OCI-LY7 (cell line): ENCODE results near the gene SORCS1. TPM values are rescaled to one million over a fixed set of nuclear protein-coding genes. Genes with fewer than 3 reads are reported as not detected.

Source experiments
- BruUV-seq: library from RNA; stranded (reverse); fragments of 400-500 nt; replicated peaks from 2 replicates; lab custom pipeline; 2021; lab: Mats Ljungman, UMichigan
- CTCF ChIA-PET: fragments of 300-600 bp; sonication (Branson Sonifier 250); formaldehyde crosslinking; loops from one replicate; lab custom pipeline; 2022; ENCODE audit warnings: antibody characterized with exemption; ENCODE audit not compliant: unreplicated experiment; lab: Charles Lee
- POLR2A ChIA-PET: fragments of 300-600 bp; sonication (Branson Sonifier 250); formaldehyde crosslinking; loops from one replicate; lab custom pipeline; 2022; ENCODE audit warnings: antibody characterized with exemption; lab: Charles Lee
- DNase-seq: peaks from one replicate; pipeline ENCODE4 v3.0.0-alpha.2; 2015; ENCODE audit warnings: low spot score
- H2AFZ ChIP-seq: fragments of 200-600 bp; sonication (generic), shearing (Covaris generic); 2 replicates; pipeline ENCODE4 v1.6.1; 2014; ENCODE audit warnings: mild to moderate bottlenecking, antibody characterized with exemption, low read length, moderate library complexity
- H3K27ac ChIP-seq: fragments of 200-600 bp; sonication (generic); 2 replicates; pipeline ENCODE4 v1.5.1; 2014; ENCODE audit warnings: mixed run types, low read depth, mild to moderate bottlenecking, moderate library complexity, low read length, inconsistent platforms; ENCODE audit not compliant: poor library complexity, severe bottlenecking
- H3K36me3 ChIP-seq: fragments of 200-600 bp; sonication (generic); 2 replicates; pipeline ENCODE4 v1.6.1; 2014; ENCODE audit warnings: mild to moderate bottlenecking, antibody characterized with exemption, low read length, moderate library complexity, mixed read lengths; ENCODE audit not compliant: insufficient read depth
- H3K4me1 ChIP-seq: fragments of 200-600 bp; sonication (generic); 2 replicates; pipeline ENCODE4 v1.5.1; 2014; ENCODE audit warnings: mild to moderate bottlenecking, low read length; ENCODE audit not compliant: insufficient read depth, poor library complexity, severe bottlenecking
- H3K4me2 ChIP-seq: fragments of 200-600 bp; sonication (generic); 2 replicates; pipeline ENCODE4 v1.6.1; 2014; ENCODE audit warnings: mild to moderate bottlenecking, low read length
- H3K4me3 ChIP-seq: fragments of 200-600 bp; sonication (generic); 2 replicates; pipeline ENCODE4 v1.5.1; 2014; ENCODE audit warnings: mild to moderate bottlenecking, low read depth, low read length; ENCODE audit not compliant: poor library complexity, severe bottlenecking
- H3K79me2 ChIP-seq: fragments of 200-600 bp; sonication (generic); 2 replicates; pipeline ENCODE4 v1.6.1; 2016; ENCODE audit warnings: low read depth, mild to moderate bottlenecking, low read length, moderate library complexity, mixed read lengths; ENCODE audit not compliant: insufficient read depth
- H3K9me2 ChIP-seq: fragments of 200-600 bp; sonication (generic); 2 replicates; pipeline ENCODE4 v1.6.1; 2016; ENCODE audit warnings: mild to moderate bottlenecking, low read length, mixed read lengths; ENCODE audit not compliant: insufficient read depth
- H3K9me3 ChIP-seq: fragments of 200-600 bp; sonication (generic); 2 replicates; pipeline ENCODE4 v1.6.1; 2014; ENCODE audit warnings: mild to moderate bottlenecking, mixed run types, low read length, mixed read lengths
- H4K20me1 ChIP-seq: fragments of 200-600 bp; sonication (generic); 2 replicates; pipeline ENCODE4 v1.6.1; 2014; ENCODE audit warnings: mild to moderate bottlenecking, antibody characterized with exemption, low read length, moderate library complexity, mixed read lengths; ENCODE audit not compliant: insufficient read depth
- CTCF ChIP-seq: fragments of 200-600 bp; sonication (generic); conservative IDR thresholded peaks from 2 replicates; pipeline ENCODE4 v1.5.1; 2014; ENCODE audit warnings: mild to moderate bottlenecking, antibody characterized with exemption, low read length, moderate library complexity, mixed read lengths
- EZH2phosphoT487 ChIP-seq: fragments of 200-600 bp; sonication (generic); IDR thresholded peaks from 2 replicates; pipeline ENCODE4 v1.6.1; 2018; ENCODE audit warnings: low read depth, borderline replicate concordance, mild to moderate bottlenecking, mixed run types, antibody characterized with exemption, low read length, moderate library complexity, mixed read lengths
- intact Hi-C: fragments of 100-400 bp; cut with micrococcal nuclease; formaldehyde crosslinking; loops from one replicate; pipeline ENCODE4 v1.10.0; 2022; ENCODE audit not compliant: unreplicated experiment
- total RNA-seq, 2 experiments: library from RNA; depleted of rRNA in 1 of 2; stranded (reverse); fragments of >200 nt in 1 of 2; shearing (Covaris generic) in 1 of 2; gene quantifications; 2 replicates each; pipeline ENCODE4 v1.2.3, GENCODE V29; 2014 to 2022

SORCS1 gene
- total RNA-seq, 2 experiments from 2014 or later = not detected

DNA sequence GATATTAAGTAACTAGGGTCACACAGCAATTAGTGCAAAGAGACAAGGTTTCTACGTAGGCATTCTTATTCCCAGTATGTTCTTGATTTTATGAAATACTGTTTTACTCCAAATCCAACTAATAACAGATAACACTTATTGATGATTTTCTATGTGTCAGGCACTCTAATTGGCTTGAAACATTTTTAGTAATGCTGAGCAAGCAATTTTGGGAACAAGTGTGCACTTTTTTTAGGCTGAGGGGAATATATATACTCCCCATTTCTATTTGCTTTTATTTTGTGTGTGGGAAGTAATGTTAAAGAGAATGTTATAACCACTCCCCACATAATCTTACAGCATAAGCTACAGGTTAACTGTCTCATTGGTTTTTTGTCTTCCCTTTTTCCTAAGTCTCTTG, 4.2 kb upstream of the SORCS1 start:
- Histone ChIP-seq H4K20me1 (no peaks in the 10 kb centered on the region), H2AFZ (no peak overlapping the region), H3K9me3 (no peaks in the 10 kb centered on the region), H3K36me3 (no peaks in the 10 kb centered on the region), H3K4me3 (no peak overlapping the region), H3K4me2 (no peak overlapping the region), H3K9me2 (no peaks in the 10 kb centered on the region), H3K4me1 (no peaks in the 10 kb centered on the region), H3K79me2 (no peaks in the 10 kb centered on the region), H3K27ac (no peak overlapping the region)
- TF ChIP-seq CTCF (no peak), EZH2phosphoT487 (no peak)
- ChIA-PET POLR2A (interaction anchor here (0.6 to 1.0 kb wide), 2 partner anchors 12 to 44 kb away, joined by 4 read pairs; no protein-coding TSS in a partner anchor), CTCF (no interaction called here)
- intact Hi-C loops = loop anchor here (5.0 kb wide), 1 partner anchor 51 kb away; no protein-coding TSS in a partner anchor
- BruUV-seq = no TSS peak
- no peak for DNase-seq

DNA sequence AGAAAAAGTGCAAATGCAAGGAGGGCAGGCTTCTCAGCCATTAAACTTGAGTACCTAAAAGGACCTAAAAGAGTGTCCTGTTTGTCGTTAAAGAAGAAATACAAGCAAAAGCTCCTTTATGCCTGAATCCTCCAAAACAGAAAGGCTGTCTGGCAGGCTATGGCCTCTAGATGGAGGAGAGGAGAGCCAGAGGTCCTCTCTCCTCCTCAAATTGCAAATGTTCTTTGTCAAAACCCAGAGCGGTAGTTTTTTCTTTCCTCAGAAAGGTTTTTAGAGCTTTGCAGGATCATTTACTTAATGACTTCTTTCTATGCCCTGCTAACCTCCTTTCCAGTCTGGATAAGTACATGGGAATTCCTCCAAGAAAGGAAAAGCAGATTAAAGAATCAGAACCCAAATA, 1.9 kb upstream of the SORCS1 start:
- CTCF ChIA-PET = no interaction called here
- Histone ChIP-seq H2AFZ (no peak overlapping the region), H3K9me2 (no peaks in the 10 kb centered on the region), H3K4me2 (no peak overlapping the region), H3K4me1 (no peaks in the 10 kb centered on the region), H3K9me3 (no peaks in the 10 kb centered on the region), H3K79me2 (no peaks in the 10 kb centered on the region), H3K27ac (no peak overlapping the region), H3K4me3 (no peak overlapping the region), H4K20me1 (no peaks in the 10 kb centered on the region), H3K36me3 (no peaks in the 10 kb centered on the region)
- BruUV-seq = no TSS peak
- TF ChIP-seq EZH2phosphoT487 = no peak
- TF ChIP-seq CTCF = no peak
- POLR2A ChIA-PET = no interaction called here
- intact Hi-C loops = loop anchor here (5.0 kb wide), 1 partner anchor 49 kb away; no protein-coding TSS in a partner anchor
- no peak for DNase-seq

DNA sequence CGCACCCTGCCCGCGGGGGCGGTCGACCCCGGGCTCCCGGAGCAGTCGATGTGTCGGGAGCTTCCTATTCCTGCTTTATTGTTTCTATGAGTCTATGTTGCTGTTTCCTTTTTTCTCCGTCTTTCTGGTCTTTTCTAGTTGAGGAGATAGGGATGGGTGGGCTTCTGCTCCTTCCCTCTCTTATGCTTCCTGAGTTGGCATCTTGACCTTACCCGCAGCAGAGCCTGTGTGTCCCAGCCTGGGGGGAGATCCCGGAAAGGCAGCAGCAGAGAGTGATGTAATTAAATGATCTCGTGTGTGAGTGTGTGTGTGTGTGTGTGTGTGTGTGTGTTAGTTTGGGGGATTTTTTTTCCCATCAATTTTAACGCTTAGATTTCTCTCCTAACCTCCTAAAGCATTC, 486 bp upstream of the SORCS1 start:
- H3K4me3 ChIP-seq = no peak overlapping the region
- no peaks in the 10 kb centered on the region for H3K79me2 ChIP-seq
- TF ChIP-seq CTCF (no peak), EZH2phosphoT487 (no peak)
- POLR2A ChIA-PET = no interaction called here
- no peak overlapping the region for H2AFZ ChIP-seq
- no peaks in the 10 kb centered on the region for H3K36me3 ChIP-seq
- no peak overlapping the region for H3K27ac ChIP-seq
- no peaks in the 10 kb centered on the region for H3K9me3 ChIP-seq
- CTCF ChIA-PET = no interaction called here
- BruUV-seq = no TSS peak
- no peaks in the 10 kb centered on the region for H4K20me1 ChIP-seq
- no peaks in the 10 kb centered on the region for H3K4me1 ChIP-seq
- H3K4me2 ChIP-seq = no peak overlapping the region
- intact Hi-C loops = loop anchor here (5.0 kb wide), 1 partner anchor 48 kb away; no protein-coding TSS in a partner anchor
- no peak for DNase-seq
- no peaks in the 10 kb centered on the region for H3K9me2 ChIP-seq
